ENCODE data around the gene GLRX2. TPM values are rescaled to one million over a fixed set of nuclear protein-coding genes. Genes with fewer than 3 reads are reported as not detected.

The GLRX2 gene
- total RNA-seq, 1 experiment from 2014 or later: 18.6 TPM

GRCh38 chr1:193060406-193060805, 44.8 kb downstream of the GLRX2 start:
- H3F3A ChIP-seq (ENCODE audit: low read length, unreplicated experiment): no peaks in the 10 kb centered on the region
- DNase-seq (no peak), ATAC-seq (no peak)
- H4K20me1 ChIP-seq (ENCODE audit: low read length): no peaks in the 10 kb centered on the region
- peaks cover 34% of the 10 kb centered on the region for H3K4me1 ChIP-seq (ENCODE audit: insufficient read depth, low read length)
- peak overlapping the region; percentile 87 for H3K4me3 ChIP-seq (ENCODE audit: low read length)
- peak overlapping the region; percentile 97 for H3K9ac ChIP-seq (ENCODE audit: low read length)
- no peaks in the 10 kb centered on the region for H3K36me3 ChIP-seq (ENCODE audit: low read depth, low read length)
- no peaks in the 10 kb centered on the region for H3K27me3 ChIP-seq (ENCODE audit: low read length)
- peaks cover 94% of the 10 kb centered on the region for H3K79me2 ChIP-seq (ENCODE audit: low read length)
- intact Hi-C loops (cut with micrococcal nuclease): no loop called here
- no peaks in the 10 kb centered on the region for H3K9me3 ChIP-seq (ENCODE audit: low read length)
- TF ChIP-seq EZH2 (IDR thresholded peaks at IDR 0.05; ENCODE audit: low read length, unreplicated experiment): no peak
- no peak for TF ChIP-seq EZH2phosphoT487 (IDR thresholded peaks at IDR 0.05; ENCODE audit: borderline replicate concordance, low read length)
- TF ChIP-seq, protein P1, sequence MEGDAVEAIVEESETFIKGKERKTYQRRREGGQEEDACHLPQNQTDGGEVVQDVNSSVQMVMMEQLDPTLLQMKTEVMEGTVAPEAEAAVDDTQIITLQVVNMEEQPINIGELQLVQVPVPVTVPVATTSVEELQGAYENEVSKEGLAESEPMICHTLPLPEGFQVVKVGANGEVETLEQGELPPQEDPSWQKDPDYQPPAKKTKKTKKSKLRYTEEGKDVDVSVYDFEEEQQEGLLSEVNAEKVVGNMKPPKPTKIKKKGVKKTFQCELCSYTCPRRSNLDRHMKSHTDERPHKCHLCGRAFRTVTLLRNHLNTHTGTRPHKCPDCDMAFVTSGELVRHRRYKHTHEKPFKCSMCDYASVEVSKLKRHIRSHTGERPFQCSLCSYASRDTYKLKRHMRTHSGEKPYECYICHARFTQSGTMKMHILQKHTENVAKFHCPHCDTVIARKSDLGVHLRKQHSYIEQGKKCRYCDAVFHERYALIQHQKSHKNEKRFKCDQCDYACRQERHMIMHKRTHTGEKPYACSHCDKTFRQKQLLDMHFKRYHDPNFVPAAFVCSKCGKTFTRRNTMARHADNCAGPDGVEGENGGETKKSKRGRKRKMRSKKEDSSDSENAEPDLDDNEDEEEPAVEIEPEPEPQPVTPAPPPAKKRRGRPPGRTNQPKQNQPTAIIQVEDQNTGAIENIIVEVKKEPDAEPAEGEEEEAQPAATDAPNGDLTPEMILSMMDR (conservative IDR thresholded peaks at IDR 0.05; ENCODE audit: low read depth, low read length): no peak
- no peak overlapping the region for H2AFZ ChIP-seq (ENCODE audit: low read length)
- no peaks in the 10 kb centered on the region for H3K9me2 ChIP-seq (replicated peaks; ENCODE audit: low read length)
- peak overlapping the region; percentile 98 for H3K4me2 ChIP-seq (ENCODE audit: low read length)
- peak overlapping the region; percentile 86 for H3K27ac ChIP-seq (ENCODE audit: low read length)
- no TSS peak for BruUV-seq (replicated peaks)
- ChIA-PET POLR2A (ENCODE audit: unreplicated experiment) (no interaction called here), CTCF (no interaction called here)

- intact Hi-C loops (cut with micrococcal nuclease): no loop called here
- no peak for DNase-seq
- peak overlapping the region; percentile 86 for H3K27ac ChIP-seq (ENCODE audit: low read length)
- H3K4me2 ChIP-seq (ENCODE audit: low read length): peak overlapping the region; percentile 98
- H3K9me2 ChIP-seq (replicated peaks; ENCODE audit: low read length): no peaks in the 10 kb centered on the region
- H3K36me3 ChIP-seq (ENCODE audit: low read depth, low read length): no peaks in the 10 kb centered on the region
- ChIA-PET POLR2A (ENCODE audit: unreplicated experiment) (no interaction called here), CTCF (no interaction called here)
- H3F3A ChIP-seq (ENCODE audit: low read length, unreplicated experiment): no peaks in the 10 kb centered on the region
- peak overlapping the region; percentile 87 for H3K4me3 ChIP-seq (ENCODE audit: low read length)
- H3K27me3 ChIP-seq (ENCODE audit: low read length): no peaks in the 10 kb centered on the region
- ATAC-seq: no peak
- peak overlapping the region; percentile 97 for H3K9ac ChIP-seq (ENCODE audit: low read length)
- TF ChIP-seq EZH2phosphoT487 (IDR thresholded peaks at IDR 0.05; ENCODE audit: borderline replicate concordance, low read length): no peak
- TF ChIP-seq, protein P1 (conservative IDR thresholded peaks at IDR 0.05; ENCODE audit: low read depth, low read length): no peak
- TF ChIP-seq EZH2 (IDR thresholded peaks at IDR 0.05; ENCODE audit: low read length, unreplicated experiment): no peak
- TSS peak; percentile 52 for BruUV-seq (replicated peaks)
- peak overlapping the region; percentile 77; the same call in 1 of the 2 replicates for H2AFZ ChIP-seq (ENCODE audit: low read length)
- peaks cover 94% of the 10 kb centered on the region for H3K79me2 ChIP-seq (ENCODE audit: low read length)
- peaks cover 37% of the 10 kb centered on the region for H3K4me1 ChIP-seq (ENCODE audit: insufficient read depth, low read length)
- H4K20me1 ChIP-seq (ENCODE audit: low read length): no peaks in the 10 kb centered on the region
- no peaks in the 10 kb centered on the region for H3K9me3 ChIP-seq (ENCODE audit: low read length)
Observed at GRCh38 chr1:193060115-193060403, 45.2 kb downstream of the GLRX2 start.

DNA sequence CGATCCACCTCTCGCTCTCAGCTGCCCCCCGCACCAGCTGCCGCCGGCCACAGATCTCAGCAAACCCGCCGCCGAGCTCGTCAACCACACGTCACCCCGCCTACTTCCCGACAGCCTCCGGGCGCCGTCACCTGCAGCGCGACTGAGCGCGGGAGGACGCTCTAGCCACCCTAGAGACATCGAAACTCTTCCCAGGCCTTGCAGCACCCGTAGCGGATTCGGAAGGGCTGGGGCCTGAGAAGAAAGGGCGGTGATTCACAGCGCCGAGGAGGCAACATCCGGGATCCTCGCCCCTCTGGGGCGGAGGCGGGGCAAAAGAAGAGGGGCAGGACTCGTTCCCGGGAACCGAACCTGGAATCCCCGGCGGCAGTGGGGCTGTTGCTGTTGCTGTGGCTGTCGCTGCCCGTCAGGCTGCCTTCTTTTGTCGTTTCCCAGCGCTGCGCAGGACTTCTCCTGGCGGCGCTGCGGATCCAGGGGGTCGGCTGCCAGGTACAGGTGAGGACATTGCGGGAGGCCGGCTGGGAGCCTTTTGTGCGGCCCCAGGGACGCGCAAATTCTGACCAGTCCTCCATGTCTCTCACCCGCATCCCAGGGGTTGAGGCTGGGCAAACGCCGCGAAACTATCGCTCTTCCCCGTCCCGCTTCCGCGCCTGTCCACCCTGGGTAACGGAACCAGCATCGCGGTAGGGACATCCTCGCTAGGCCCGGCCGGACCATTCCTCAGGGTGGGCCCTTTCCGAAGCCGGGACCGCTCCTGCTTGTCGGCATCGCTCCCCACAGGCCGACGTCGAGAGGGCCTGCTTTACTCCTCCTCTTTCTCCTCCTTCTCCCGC, 45.7 kb downstream of the GLRX2 start, which contains the start of the genes RO60 and UCHL5:
Gene RO60 (plus strand): TSS at position 331 of the 833 bp plus-strand sequence. CDS start 9,443 bp downstream, outside the sequence.
Gene UCHL5 (minus strand): TSS at position 79 of the 833 bp plus-strand sequence. CDS start 100 bp downstream, outside the sequence.
- CTCF ChIA-PET: interaction anchor here (0.6 to 1.0 kb wide), 3 partner anchors 25 to 62 kb away, joined by 3 to 4 read pairs (median 4); partner anchors contain the start of genes CDC73 and GLRX2
- intact Hi-C loops (cut with micrococcal nuclease): loop anchor here (2.0 to 5.0 kb wide), 2 partner anchors 45 to 63 kb away; partner anchors contain the start of genes CDC73 and GLRX2

More for the DNA sequence above, 45.7 kb downstream of the GLRX2 start, which contains the start of the genes RO60 and UCHL5:
- H3K79me2 ChIP-seq (ENCODE audit: low read length): peaks cover 94% of the 10 kb centered on the region
- no peaks in the 10 kb centered on the region for H3F3A ChIP-seq (ENCODE audit: low read length, unreplicated experiment)
- no peaks in the 10 kb centered on the region for H3K36me3 ChIP-seq (ENCODE audit: low read depth, low read length)
- peak within 1 kb of the TSS; percentile 87 for H3K4me3 ChIP-seq (ENCODE audit: low read length)
- H3K9ac ChIP-seq (ENCODE audit: low read length): peak within 1 kb of the TSS; percentile 97
- no peaks in the 10 kb centered on the region for H4K20me1 ChIP-seq (ENCODE audit: low read length)
- POLR2A ChIA-PET (ENCODE audit: unreplicated experiment): interaction anchor here (0.5 to 1.0 kb wide), 3 partner anchors 45 to 520 kb away, joined by 4 to 5 read pairs (median 4); no protein-coding TSS in a partner anchor
- BruUV-seq (replicated peaks): no TSS peak
- H2AFZ ChIP-seq (ENCODE audit: low read length): peak within 1 kb of the TSS; percentile 77
- TF ChIP-seq EZH2 (IDR thresholded peaks at IDR 0.05; ENCODE audit: low read length, unreplicated experiment) (no peak), EZH2phosphoT487 (IDR thresholded peaks at IDR 0.05; ENCODE audit: borderline replicate concordance, low read length) (no peak)
- TF ChIP-seq, protein P1 (conservative IDR thresholded peaks at IDR 0.05; ENCODE audit: low read depth, low read length): no peak
- H3K27ac ChIP-seq (ENCODE audit: low read length): peak within 1 kb of the TSS; percentile 86
- DNase-seq: peak; percentile 95
- peak; percentile 89 for ATAC-seq
- peak within 1 kb of the TSS; percentile 98 for H3K4me2 ChIP-seq (ENCODE audit: low read length)
- H3K9me3 ChIP-seq (ENCODE audit: low read length): no peaks in the 10 kb centered on the region
- no peaks in the 10 kb centered on the region for H3K9me2 ChIP-seq (replicated peaks; ENCODE audit: low read length)
- no peaks in the 10 kb centered on the region for H3K27me3 ChIP-seq (ENCODE audit: low read length)
- peaks cover 43% of the 10 kb centered on the region for H3K4me1 ChIP-seq (ENCODE audit: insufficient read depth, low read length)

Measured in PC-3 (cell line).